ENCODE results near the gene NARS2.

The NARS2 gene

GRCh38 chr11:78474451-78474850, 100.2 kb downstream of the NARS2 start:
- Histone ChIP-seq H3K4me3 (ENCODE audit: low read depth, low read length) (no peak overlapping the region), H3K27me3 (no peaks in the 10 kb centered on the region), H3K36me3 (peaks cover 4% of the 10 kb centered on the region; the same call in 1 of the 2 replicates), H3K9me3 (no peaks in the 10 kb centered on the region), H3K4me1 (no peaks in the 10 kb centered on the region)
- no peak for DNase-seq
- TF ChIP-seq, protein P1, sequence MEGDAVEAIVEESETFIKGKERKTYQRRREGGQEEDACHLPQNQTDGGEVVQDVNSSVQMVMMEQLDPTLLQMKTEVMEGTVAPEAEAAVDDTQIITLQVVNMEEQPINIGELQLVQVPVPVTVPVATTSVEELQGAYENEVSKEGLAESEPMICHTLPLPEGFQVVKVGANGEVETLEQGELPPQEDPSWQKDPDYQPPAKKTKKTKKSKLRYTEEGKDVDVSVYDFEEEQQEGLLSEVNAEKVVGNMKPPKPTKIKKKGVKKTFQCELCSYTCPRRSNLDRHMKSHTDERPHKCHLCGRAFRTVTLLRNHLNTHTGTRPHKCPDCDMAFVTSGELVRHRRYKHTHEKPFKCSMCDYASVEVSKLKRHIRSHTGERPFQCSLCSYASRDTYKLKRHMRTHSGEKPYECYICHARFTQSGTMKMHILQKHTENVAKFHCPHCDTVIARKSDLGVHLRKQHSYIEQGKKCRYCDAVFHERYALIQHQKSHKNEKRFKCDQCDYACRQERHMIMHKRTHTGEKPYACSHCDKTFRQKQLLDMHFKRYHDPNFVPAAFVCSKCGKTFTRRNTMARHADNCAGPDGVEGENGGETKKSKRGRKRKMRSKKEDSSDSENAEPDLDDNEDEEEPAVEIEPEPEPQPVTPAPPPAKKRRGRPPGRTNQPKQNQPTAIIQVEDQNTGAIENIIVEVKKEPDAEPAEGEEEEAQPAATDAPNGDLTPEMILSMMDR (IDR thresholded peaks at IDR 0.05; ENCODE audit: low read depth, low read length) = no peak

GRCh38 chr11:78472905-78473304, 101.8 kb downstream of the NARS2 start:
- no peaks in the 10 kb centered on the region for H3K9me3 ChIP-seq

GRCh38 chr11:78472382-78472781, 102.3 kb downstream of the NARS2 start:
- H3K9me3 ChIP-seq = no peaks in the 10 kb centered on the region
- H3K4me1 ChIP-seq = no peaks in the 10 kb centered on the region
- H3K36me3 ChIP-seq = 0 out of 2 replicates have a peak, but pooled peaks cover 4% of the 10 kb centered on the region
- H3K4me3 ChIP-seq (ENCODE audit: low read depth, low read length) = no peak overlapping the region
- no peak for DNase-seq
- H3K27me3 ChIP-seq = no peaks in the 10 kb centered on the region
- TF ChIP-seq, protein P1 (IDR thresholded peaks at IDR 0.05; ENCODE audit: low read depth, low read length) = no peak

More at GRCh38 chr11:78472905-78473304, 101.8 kb downstream of the NARS2 start:
- Histone ChIP-seq H3K27me3 (no peaks in the 10 kb centered on the region), H3K4me3 (ENCODE audit: low read depth, low read length) (no peak overlapping the region), H3K4me1 (no peaks in the 10 kb centered on the region), H3K36me3 (0 out of 2 replicates have a peak, but pooled peaks cover 4% of the 10 kb centered on the region)
- TF ChIP-seq, protein P1 (IDR thresholded peaks at IDR 0.05; ENCODE audit: low read depth, low read length) = no peak
- DNase-seq = no peak

GRCh38 chr11:78470861-78471442, 103.7 kb downstream of the NARS2 start:
- TF ChIP-seq, protein P1 (IDR thresholded peaks at IDR 0.05; ENCODE audit: low read depth, low read length) = no peak
- Histone ChIP-seq H3K4me3 (ENCODE audit: low read depth, low read length) (no peak overlapping the region), H3K27me3 (no peaks in the 10 kb centered on the region), H3K4me1 (no peaks in the 10 kb centered on the region), H3K9me3 (no peaks in the 10 kb centered on the region), H3K36me3 (peaks cover 4% of the 10 kb centered on the region; the same call in 1 of the 2 replicates)
- no peak for DNase-seq

DNA sequence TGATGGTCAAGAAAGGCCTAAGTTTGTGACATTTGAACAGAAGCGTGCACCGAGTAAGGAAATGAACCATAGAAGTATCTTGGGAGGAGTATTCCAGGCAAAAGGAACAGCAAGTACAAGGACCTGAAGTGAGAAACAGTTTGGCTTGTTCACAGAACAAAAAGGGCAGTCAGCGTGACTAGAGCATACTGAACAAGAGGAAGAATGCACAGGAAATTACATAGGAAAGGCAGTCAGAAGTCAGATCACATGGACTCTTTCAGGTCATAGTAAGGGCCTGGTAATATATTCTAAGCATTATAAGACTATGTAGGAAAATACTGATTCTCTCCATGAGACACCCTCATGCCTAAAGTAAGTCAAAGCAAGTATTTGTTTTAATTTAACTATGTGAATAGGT, 104.8 kb downstream of the NARS2 start:
- H3K4me1 ChIP-seq = no peaks in the 10 kb centered on the region
- peaks cover 11% of the 10 kb centered on the region for H3K36me3 ChIP-seq
- no peak overlapping the region for H3K4me3 ChIP-seq (ENCODE audit: low read depth, low read length)
- TF ChIP-seq, protein P1 (IDR thresholded peaks at IDR 0.05; ENCODE audit: low read depth, low read length) = no peak
- no peaks in the 10 kb centered on the region for H3K9me3 ChIP-seq
- H3K27me3 ChIP-seq = no peaks in the 10 kb centered on the region
- DNase-seq = no peak

DNA sequence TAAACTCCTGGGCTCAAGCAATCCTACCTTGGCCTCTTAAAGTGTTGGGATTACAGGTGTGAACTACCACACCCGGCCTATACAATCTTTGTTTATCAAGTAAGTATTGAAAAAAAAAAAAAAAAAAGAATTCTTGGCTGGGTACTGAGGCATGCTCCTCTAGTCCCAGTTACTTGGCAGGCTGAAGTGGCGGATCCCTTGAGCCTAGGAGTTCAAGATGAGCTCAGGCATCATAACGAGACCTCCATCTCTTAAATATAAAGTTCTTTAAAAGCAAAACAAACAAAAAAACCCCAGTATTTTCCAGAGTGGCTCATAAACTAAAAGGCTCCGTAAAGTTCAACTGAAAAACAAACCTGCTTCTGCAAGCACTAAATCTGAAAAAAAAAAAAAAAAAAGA, 106.7 kb downstream of the NARS2 start:
- no peaks in the 10 kb centered on the region; the same call in 1 of the 2 replicates for H3K4me1 ChIP-seq
- TF ChIP-seq, protein P1 (IDR thresholded peaks at IDR 0.05; ENCODE audit: low read depth, low read length) = no peak
- DNase-seq = no peak
- peaks cover 28% of the 10 kb centered on the region for H3K36me3 ChIP-seq
- H3K9me3 ChIP-seq = no peaks in the 10 kb centered on the region
- no peak overlapping the region for H3K4me3 ChIP-seq (ENCODE audit: low read depth, low read length)
- no peaks in the 10 kb centered on the region for H3K27me3 ChIP-seq

All from BE2C (cell line).